Esophagus muscularis mucosa (tissue), 4 donors: ENCODE measurements around the gene PLA2G4F. TPM values are rescaled to one million over a fixed set of nuclear protein-coding genes. Genes with fewer than 3 reads are reported as not detected.

ENCODE experiments used
- DNase-seq: peaks from one replicate; pipeline ENCODE4 v3.0.0-alpha.2; 2017; ENCODE audit errors: extremely low spot score
- H3K27ac ChIP-seq, 4 donors: fragments of 200-600 bp; sonication (generic); replicated peaks in 1 of 4; 1 replicate in 3 of 4; 2 replicates in 1 of 4; pipeline ENCODE4 v1.5.1; 2016 to 2019; ENCODE audit warnings: mild to moderate bottlenecking in 1 of 4
- H3K27me3 ChIP-seq, 4 donors: fragments of 200-600 bp; sonication (generic); one replicate each; pipeline versions ENCODE4 v1.5.1 to v1.6.0; 2016 to 2019
- H3K36me3 ChIP-seq, 4 donors: fragments of 200-600 bp; sonication (generic); one replicate each; pipeline ENCODE4 v1.5.1; 2016 to 2019
- H3K4me1 ChIP-seq, 4 donors: fragments of 200-600 bp; sonication (generic); one replicate each; pipeline ENCODE4 v1.5.1; 2016 to 2019
- H3K4me3 ChIP-seq, 4 donors: fragments of 200-600 bp; sonication (generic); 1 replicate in 2 of 4; 2 replicates in 2 of 4; pipeline ENCODE4 v1.5.1; 2016 to 2019; ENCODE audit warnings: mild to moderate bottlenecking in 4 of 4, moderate library complexity in 1 of 4
- H3K9me3 ChIP-seq, 4 donors: fragments of 200-600 bp; sonication (generic); 1 replicate in 3 of 4; 2 replicates in 1 of 4; pipeline ENCODE4 v1.5.1; 2016 to 2019
- CTCF ChIP-seq, 3 experiments: fragments of 200-600 bp in 2 of 3; fragments of 450-650 bp in 1 of 3; sonication (generic) in 2 of 3; IDR thresholded peaks; one replicate each; pipeline ENCODE4 v1.5.1; 2017 to 2019; ENCODE audit warnings: antibody characterized with exemption in 3 of 3, mild to moderate bottlenecking in 2 of 3, moderate library complexity in 1 of 3
- EP300 ChIP-seq: sonication (generic); formaldehyde crosslinking; IDR thresholded peaks from one replicate; pipeline ENCODE4 v1.6.1; 2017; ENCODE audit warnings: antibody characterized with exemption
- POLR2A ChIP-seq: fragments of 450-650 bp; IDR thresholded peaks from one replicate; pipeline ENCODE4 v1.6.1; 2017; ENCODE audit warnings: antibody characterized with exemption, moderate library complexity, mild to moderate bottlenecking, low read depth
- POLR2AphosphoS5 ChIP-seq, 2 donors: sonication (generic); formaldehyde crosslinking; IDR thresholded peaks; one replicate each; pipeline ENCODE4 v1.6.1; 2017; ENCODE audit warnings: antibody characterized with exemption in 2 of 2
- WGBS: methylation state at CpG from one replicate; pipeline ENCODE4 v1.1.5; 2018; 5-methylcytosine and 5-hydroxymethylcytosine counted together
- intact Hi-C: fragments of 100-400 bp; cut with DNase I; formaldehyde crosslinking; loops from one replicate; pipeline ENCODE4 v1.15.1; 2023
- total RNA-seq, 4 donors: library from RNA; depleted of rRNA; stranded (reverse); fragments of >200 nt; gene quantifications; one replicate each; pipeline versions ENCODE4 v1.1.0 to v1.2.1, GENCODE V29; 2016

Gene PLA2G4F
- total RNA-seq, 4 donors from 2014 or later: 0.11 TPM; not detected in 3

- H3K4me3 ChIP-seq: no peak overlapping the region
- TF ChIP-seq CTCF (IDR thresholded peaks at IDR 0.05): no peak
- TF ChIP-seq EP300: no peak
- TF ChIP-seq POLR2AphosphoS5 (IDR thresholded peaks at IDR 0.05): no peak
- no peak for TF ChIP-seq POLR2A
- 67% methylated on average over 5 of the region's 5 CpGs for WGBS
- DNase-seq: no peak
- H3K4me1 ChIP-seq: peaks cover 0 to 8% (median 3%) of the 10 kb centered on the region in 4 donors
- no peaks in the 10 kb centered on the region for H3K27me3 ChIP-seq
- intact Hi-C loops: no loop called here
- peaks cover 50 to 98% (median 88%) of the 10 kb centered on the region in 4 donors for H3K36me3 ChIP-seq
- H3K9me3 ChIP-seq: no peaks in the 10 kb centered on the region
- no peak overlapping the region for H3K27ac ChIP-seq
Measured at GRCh38 chr15:42172475-42172874, 16.0 kb upstream of the PLA2G4F start.

GRCh38 chr15:42171795-42172194 is 15.4 kb upstream of the PLA2G4F start:
- DNase-seq: no peak
- Histone ChIP-seq H3K27me3 (no peaks in the 10 kb centered on the region), H3K4me3 (no peak overlapping the region), H3K27ac (no peak overlapping the region), H3K9me3 (no peaks in the 10 kb centered on the region), H3K4me1 (peaks cover 0 to 8% (median 3%) of the 10 kb centered on the region in 4 donors), H3K36me3 (peaks cover 55 to 98% (median 89%) of the 10 kb centered on the region in 4 donors)
- TF ChIP-seq POLR2A (no peak), POLR2AphosphoS5 (IDR thresholded peaks at IDR 0.05) (no peak), EP300 (no peak), CTCF (IDR thresholded peaks at IDR 0.05) (no peak)
- intact Hi-C loops: no loop called here
- WGBS: 100% methylated on average over 1 of the region's 1 CpG

- peaks cover 61 to 98% (median 93%) of the 10 kb centered on the region in 4 donors for H3K36me3 ChIP-seq
- peaks cover 0 to 8% (median 3%) of the 10 kb centered on the region in 4 donors for H3K4me1 ChIP-seq
- WGBS: 70% methylated on average over 1 of the region's 1 CpG
Measured at GRCh38 chr15:42171122-42171521, 14.7 kb upstream of the PLA2G4F start.

GRCh38 chr15:42166225-42166940 is 9.9 kb upstream of the PLA2G4F start:
- H3K27ac ChIP-seq: no peak overlapping the region
- H3K4me1 ChIP-seq: no peaks in the 10 kb centered on the region
- H3K4me3 ChIP-seq: no peak overlapping the region
- intact Hi-C loops: no loop called here
- H3K36me3 ChIP-seq: peaks cover 76 to 98% (median 95%) of the 10 kb centered on the region in 4 donors
- TF ChIP-seq EP300: no peak
- TF ChIP-seq CTCF (IDR thresholded peaks at IDR 0.05): no peak
- no peak for TF ChIP-seq POLR2A
- no peak for TF ChIP-seq POLR2AphosphoS5 (IDR thresholded peaks at IDR 0.05)
- DNase-seq: no peak
- no peaks in the 10 kb centered on the region for H3K27me3 ChIP-seq
- WGBS: 94% methylated on average over 12 of the region's 13 CpGs
- no peaks in the 10 kb centered on the region for H3K9me3 ChIP-seq

More at GRCh38 chr15:42171122-42171521, 14.7 kb upstream of the PLA2G4F start:
- Histone ChIP-seq H3K9me3 (no peaks in the 10 kb centered on the region), H3K27ac (no peak overlapping the region), H3K4me3 (no peak overlapping the region), H3K27me3 (no peaks in the 10 kb centered on the region)
- TF ChIP-seq CTCF (IDR thresholded peaks at IDR 0.05) (no peak), EP300 (no peak), POLR2AphosphoS5 (IDR thresholded peaks at IDR 0.05) (no peak), POLR2A (no peak)
- intact Hi-C loops: no loop called here
- DNase-seq: no peak
